C4-2B (cell line): ENCODE results near the gene SKP2.

Experiments used
- ZFX ChIP-seq: fragments of 450-650 bp; IDR thresholded peaks from 2 replicates; pipeline ENCODE4 v1.6.1; 2017
- TF ChIP-seq, protein P1 (sequence below): fragments of 450-650 bp; conservative IDR thresholded peaks from 2 replicates; pipeline ENCODE4 v1.5.1; 2017; ENCODE audit warnings: mild to moderate bottlenecking

DNA sequence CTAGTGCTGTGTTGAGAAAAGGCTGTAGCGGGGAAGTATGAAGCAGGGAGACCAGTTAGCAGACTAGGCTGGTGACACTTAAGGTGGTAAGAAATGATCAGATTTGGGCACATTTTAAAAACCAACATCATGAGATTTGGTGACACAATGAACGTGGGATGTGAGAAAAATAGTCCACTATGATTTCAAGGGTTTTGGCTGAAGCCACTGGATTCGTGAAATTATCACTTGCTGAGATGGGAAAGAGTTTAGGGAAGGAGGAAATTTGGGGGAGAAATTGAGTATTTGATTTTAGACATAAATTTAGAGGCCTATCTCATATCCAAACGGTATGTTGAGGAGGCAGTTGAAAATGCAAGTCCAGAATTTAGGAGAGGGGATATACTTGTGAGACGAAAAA, 23.1 kb downstream of the SKP2 start:
- TF ChIP-seq, protein P1, sequence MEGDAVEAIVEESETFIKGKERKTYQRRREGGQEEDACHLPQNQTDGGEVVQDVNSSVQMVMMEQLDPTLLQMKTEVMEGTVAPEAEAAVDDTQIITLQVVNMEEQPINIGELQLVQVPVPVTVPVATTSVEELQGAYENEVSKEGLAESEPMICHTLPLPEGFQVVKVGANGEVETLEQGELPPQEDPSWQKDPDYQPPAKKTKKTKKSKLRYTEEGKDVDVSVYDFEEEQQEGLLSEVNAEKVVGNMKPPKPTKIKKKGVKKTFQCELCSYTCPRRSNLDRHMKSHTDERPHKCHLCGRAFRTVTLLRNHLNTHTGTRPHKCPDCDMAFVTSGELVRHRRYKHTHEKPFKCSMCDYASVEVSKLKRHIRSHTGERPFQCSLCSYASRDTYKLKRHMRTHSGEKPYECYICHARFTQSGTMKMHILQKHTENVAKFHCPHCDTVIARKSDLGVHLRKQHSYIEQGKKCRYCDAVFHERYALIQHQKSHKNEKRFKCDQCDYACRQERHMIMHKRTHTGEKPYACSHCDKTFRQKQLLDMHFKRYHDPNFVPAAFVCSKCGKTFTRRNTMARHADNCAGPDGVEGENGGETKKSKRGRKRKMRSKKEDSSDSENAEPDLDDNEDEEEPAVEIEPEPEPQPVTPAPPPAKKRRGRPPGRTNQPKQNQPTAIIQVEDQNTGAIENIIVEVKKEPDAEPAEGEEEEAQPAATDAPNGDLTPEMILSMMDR = no peak
- TF ChIP-seq ZFX = no peak
